ENCODE measurements around the gene ADAMTSL3.

- TF ChIP-seq, protein P1, sequence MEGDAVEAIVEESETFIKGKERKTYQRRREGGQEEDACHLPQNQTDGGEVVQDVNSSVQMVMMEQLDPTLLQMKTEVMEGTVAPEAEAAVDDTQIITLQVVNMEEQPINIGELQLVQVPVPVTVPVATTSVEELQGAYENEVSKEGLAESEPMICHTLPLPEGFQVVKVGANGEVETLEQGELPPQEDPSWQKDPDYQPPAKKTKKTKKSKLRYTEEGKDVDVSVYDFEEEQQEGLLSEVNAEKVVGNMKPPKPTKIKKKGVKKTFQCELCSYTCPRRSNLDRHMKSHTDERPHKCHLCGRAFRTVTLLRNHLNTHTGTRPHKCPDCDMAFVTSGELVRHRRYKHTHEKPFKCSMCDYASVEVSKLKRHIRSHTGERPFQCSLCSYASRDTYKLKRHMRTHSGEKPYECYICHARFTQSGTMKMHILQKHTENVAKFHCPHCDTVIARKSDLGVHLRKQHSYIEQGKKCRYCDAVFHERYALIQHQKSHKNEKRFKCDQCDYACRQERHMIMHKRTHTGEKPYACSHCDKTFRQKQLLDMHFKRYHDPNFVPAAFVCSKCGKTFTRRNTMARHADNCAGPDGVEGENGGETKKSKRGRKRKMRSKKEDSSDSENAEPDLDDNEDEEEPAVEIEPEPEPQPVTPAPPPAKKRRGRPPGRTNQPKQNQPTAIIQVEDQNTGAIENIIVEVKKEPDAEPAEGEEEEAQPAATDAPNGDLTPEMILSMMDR (IDR thresholded peaks at IDR 0.05): no peak
- TF ChIP-seq POLR2A (IDR thresholded peaks at IDR 0.05): no peak
- no peak for TF ChIP-seq EP300 (IDR thresholded peaks at IDR 0.05)
Observed at GRCh38 chr15:83714939-83715628, 61.2 kb downstream of the ADAMTSL3 start.
